ENCODE results near the gene DNAJC5. TPM values are rescaled to one million over a fixed set of nuclear protein-coding genes. Genes with fewer than 3 reads are reported as not detected.
"Not testable (repeated sequence)": the region's sequence is repeated elsewhere in the genome, so short reads cannot be mapped to it uniquely, and the experiment has no call there.

The DNAJC5 gene
- total and polyA plus RNA-seq, 2 donors (not counting 3 experiments of a cell fraction or from before 2014, with no cell fraction given), result 44.7 to 60.3 TPM

- intact Hi-C loops (cut with micrococcal nuclease), result loop anchor here (5.0 kb wide), 1 partner anchor 252 kb away; the partner anchor contains the start of genes ARFRP1 and ZGPAT
- Histone ChIP-seq H3K79me2 (ENCODE audit: control insufficient read depth, insufficient read depth, low read length) (peaks cover 12% of the 10 kb centered on the region), H4K20me1 (replicated peaks; ENCODE audit: control insufficient read depth, extremely low read depth, insufficient read depth, low read length) (no peaks in the 10 kb centered on the region), H3K36me3 (ENCODE audit: control insufficient read depth in 2 of 2, extremely low read depth in 1 of 2, insufficient read depth in 2 of 2, low read length in 2 of 2) (peaks cover 7 to 39% of the 10 kb centered on the region in 2 experiments), H2AFZ (ENCODE audit: low read depth, low read length) (no peak overlapping the region), H3K27me3 (ENCODE audit: control insufficient read depth in 2 of 2, insufficient read depth in 2 of 2, low read length in 2 of 2) (no peaks in the 10 kb centered on the region), H3K9me3 (replicated peaks; ENCODE audit: control insufficient read depth, insufficient read depth, low read length) (no peaks in the 10 kb centered on the region), H3K4me3 (replicated peaks in 1 of 3; ENCODE audit: insufficient read depth in 1 of 3, low read depth in 1 of 3, low read length in 3 of 3) (no peak overlapping the region), H3K9me1 (replicated peaks; ENCODE audit: control insufficient read depth, extremely low read depth, insufficient read depth, low read length) (no peaks in the 10 kb centered on the region), H3K27ac (ENCODE audit: insufficient read depth, low read depth, low read length) (no peak overlapping the region), H3K4me2 (ENCODE audit: insufficient read depth, low read length) (no peak overlapping the region), H3K9ac (replicated peaks; ENCODE audit: extremely low read depth, insufficient read depth, low read length) (no peak overlapping the region), H3K4me1 (ENCODE audit: control insufficient read depth, extremely low read depth, insufficient read depth, low read length) (peaks cover 10% of the 10 kb centered on the region)
- DNase-seq (ENCODE audit: low read depth, low spot score) (no peak), FAIRE-seq (no peak)
- ChIA-PET POLR2A (interaction anchor here (0.5 kb wide), 1 partner anchor 123 kb away, joined by 3 read pairs; no protein-coding TSS in a partner anchor), CTCF (no interaction called here)
- no TSS peak for BruUV-seq (replicated peaks)
- TF ChIP-seq EZH2 (IDR thresholded peaks at IDR 0.05; ENCODE audit: borderline replicate concordance, low read depth, low read length, severe bottlenecking) (no peak), GATA2 (IDR thresholded peaks at IDR 0.05; ENCODE audit: insufficient read depth, insufficient read length, low read depth, low read length) (no peak), CTCF (IDR thresholded peaks at IDR 0.05; ENCODE audit: extremely low read depth in 1 of 2, insufficient read depth in 1 of 2, low read depth in 1 of 2, low read length in 2 of 2) (no peak), MYC (IDR thresholded peaks at IDR 0.05; ENCODE audit: low read depth, low read length) (no peak), JUN (IDR thresholded peaks at IDR 0.05; ENCODE audit: borderline replicate concordance, insufficient read depth, insufficient read length, low read depth) (no peak), POLR2AphosphoS5 (IDR thresholded peaks at IDR 0.05; ENCODE audit: insufficient read depth, low read depth, low read length) (no peak), MAX (IDR thresholded peaks at IDR 0.05; ENCODE audit: insufficient read depth, insufficient read length) (no peak), POLR2A (IDR thresholded peaks at IDR 0.05; ENCODE audit: low read depth, low read length) (no peak), FOS (IDR thresholded peaks at IDR 0.05; ENCODE audit: borderline replicate concordance, insufficient read depth, low read length) (no peak)
- dilution Hi-C loops (cut with MboI; ENCODE audit: extremely low pct_ligation_motif_present, low sequenced_read_pairs), result no loop called here
These were observed 64.8 kb downstream of the DNAJC5 start for GRCh38 chr20:63959699-63960075.

- H3K27ac ChIP-seq (ENCODE audit: insufficient read depth, low read depth, low read length); H2AFZ ChIP-seq (ENCODE audit: low read depth, low read length); H3K9me1 ChIP-seq (replicated peaks; ENCODE audit: control insufficient read depth, extremely low read depth, insufficient read depth, low read length); H4K20me1 ChIP-seq (replicated peaks; ENCODE audit: control insufficient read depth, extremely low read depth, insufficient read depth, low read length); CTCF ChIA-PET; H3K9me3 ChIP-seq (replicated peaks; ENCODE audit: control insufficient read depth, insufficient read depth, low read length); H3K4me2 ChIP-seq (ENCODE audit: insufficient read depth, low read length); POLR2A ChIA-PET; DNase-seq (ENCODE audit: low read depth, low spot score); H3K79me2 ChIP-seq (ENCODE audit: control insufficient read depth, insufficient read depth, low read length); intact Hi-C loops (cut with micrococcal nuclease); BruUV-seq (replicated peaks); H3K4me3 ChIP-seq (replicated peaks in 1 of 3; ENCODE audit: insufficient read depth in 1 of 3, low read depth in 1 of 3, low read length in 3 of 3); H3K9ac ChIP-seq (replicated peaks; ENCODE audit: extremely low read depth, insufficient read depth, low read length); H3K27me3 ChIP-seq (ENCODE audit: control insufficient read depth in 2 of 2, insufficient read depth in 2 of 2, low read length in 2 of 2); dilution Hi-C loops (cut with MboI; ENCODE audit: extremely low pct_ligation_motif_present, low sequenced_read_pairs); FAIRE-seq; H3K4me1 ChIP-seq (ENCODE audit: control insufficient read depth, extremely low read depth, insufficient read depth, low read length): not testable (repeated sequence)
- peaks cover 7 to 39% of the 10 kb centered on the region in 2 experiments for H3K36me3 ChIP-seq (ENCODE audit: control insufficient read depth in 2 of 2, extremely low read depth in 1 of 2, insufficient read depth in 2 of 2, low read length in 2 of 2)
These were observed 66.0 kb downstream of the DNAJC5 start for GRCh38 chr20:63960654-63961621.
